ENCODE results near the gene ZNF445.
"Not testable (repeated sequence)": the region's sequence is repeated elsewhere in the genome, so short reads cannot be mapped to it uniquely, and the experiment has no call there.

ZNF445 gene

GRCh38 chr3:44464509-44464908, 13.0 kb downstream of the ZNF445 start:
- TF ChIP-seq CTCF (IDR thresholded peaks at IDR 0.05; ENCODE audit: borderline replicate concordance, insufficient read depth, low read depth, low read length) = no peak
- H3K4me3 ChIP-seq (ENCODE audit: low read depth, low read length) = no peak overlapping the region

- not testable (repeated sequence) for H3K4me3 ChIP-seq (ENCODE audit: low read depth, low read length)
Observed at GRCh38 chr3:44460050-44460449, 17.4 kb downstream of the ZNF445 start.

GRCh38 chr3:44455318-44455717, 22.2 kb downstream of the ZNF445 start:
- H3K4me3 ChIP-seq (ENCODE audit: low read depth, low read length) = no peak overlapping the region
- no peak for TF ChIP-seq CTCF (IDR thresholded peaks at IDR 0.05; ENCODE audit: borderline replicate concordance, insufficient read depth, low read depth, low read length)

- TF ChIP-seq CTCF (IDR thresholded peaks at IDR 0.05; ENCODE audit: borderline replicate concordance, insufficient read depth, low read depth, low read length) = no peak
- H3K4me3 ChIP-seq (ENCODE audit: low read depth, low read length) = no peak overlapping the region
Observed at GRCh38 chr3:44454258-44454657, 23.2 kb downstream of the ZNF445 start.

- no peak for TF ChIP-seq CTCF (IDR thresholded peaks at IDR 0.05; ENCODE audit: borderline replicate concordance, insufficient read depth, low read depth, low read length)
- H3K4me3 ChIP-seq (ENCODE audit: low read depth, low read length) = no peak overlapping the region
Observed at GRCh38 chr3:44451441-44451840, 26.0 kb downstream of the ZNF445 start.

- TF ChIP-seq CTCF (IDR thresholded peaks at IDR 0.05; ENCODE audit: borderline replicate concordance, insufficient read depth, low read depth, low read length) = no peak
- no peak overlapping the region for H3K4me3 ChIP-seq (ENCODE audit: low read depth, low read length)
Observed at GRCh38 chr3:44446929-44447328, 30.5 kb downstream of the ZNF445 start.

- no peak for TF ChIP-seq CTCF (IDR thresholded peaks at IDR 0.05; ENCODE audit: borderline replicate concordance, insufficient read depth, low read depth, low read length)
- H3K4me3 ChIP-seq (ENCODE audit: low read depth, low read length) = no peak overlapping the region
Observed at GRCh38 chr3:44445786-44446185, 31.7 kb downstream of the ZNF445 start.
